SK-N-SH (cell line): ENCODE data around the gene PCDH1. TPM values are rescaled to one million over a fixed set of nuclear protein-coding genes. Genes with fewer than 3 reads are reported as not detected.

Experiments used
- CTCF ChIA-PET: fragments of 300-600, 350-600 bp; formaldehyde crosslinking; extraction: SDS; loops from one replicate; lab custom pipeline; 2021; lab: Yijun Ruan, JAX
- POLR2A ChIA-PET: fragments of 350-600 bp; sonication (Branson Sonifier 250); formaldehyde crosslinking; extraction: SDS; loops from one replicate; lab custom pipeline; 2020; ENCODE audit warnings: antibody characterized with exemption, inconsistent platforms; lab: Yijun Ruan, JAX
- DNase-seq: peaks from one replicate; pipeline ENCODE4 v3.0.0; 2012
- H2AFZ ChIP-seq: fragments of 200-600 bp; sonication (generic); 2 replicates; pipeline ENCODE4 v1.8.1; 2016; ENCODE audit warnings: antibody characterized with exemption, mild to moderate bottlenecking, low read depth
- H3F3A ChIP-seq: fragments of 200-600 bp; sonication (generic); replicated peaks from 2 replicates; pipeline ENCODE3; 2016; ENCODE audit warnings: antibody characterized with exemption, mild to moderate bottlenecking; ENCODE audit not compliant: insufficient read depth
- H3K27ac ChIP-seq, 2 experiments: fragments of 200-500 bp in 1 of 2; fragments of 200-600 bp in 1 of 2; sonication (Bioruptor generic) in 1 of 2; sonication (generic), shearing (Covaris generic) in 1 of 2; 2 replicates each; pipeline versions ENCODE4 v1.5.1 to v1.6.1; 2014 to 2016; ENCODE audit warnings: low read depth in 2 of 2, inconsistent platforms in 1 of 2, low read length in 1 of 2, mild to moderate bottlenecking in 1 of 2, mixed read lengths in 1 of 2
- H3K27me3 ChIP-seq: fragments of 200-600 bp; sonication (generic), shearing (Covaris generic); 2 replicates; pipeline ENCODE4 v1.6.1; 2016; ENCODE audit warnings: mixed run types; ENCODE audit not compliant: insufficient read depth
- H3K36me3 ChIP-seq, 2 experiments: fragments of 200-500 bp in 1 of 2; fragments of 200-600 bp in 1 of 2; sonication (Bioruptor generic) in 1 of 2; sonication (generic) in 1 of 2; replicated peaks in 1 of 2; 2 replicates each; pipeline versions ENCODE3 to v1.5.1; 2014 to 2016; ENCODE audit warnings: low read length in 1 of 2, mild to moderate bottlenecking in 1 of 2; ENCODE audit not compliant: insufficient read depth in 2 of 2, control insufficient read depth in 1 of 2
- H3K4me1 ChIP-seq, 2 experiments: fragments of 200-500 bp in 1 of 2; fragments of 200-600 bp in 1 of 2; sonication (Bioruptor generic) in 1 of 2; sonication (generic), shearing (Covaris generic) in 1 of 2; 2 replicates each; pipeline versions ENCODE4 v1.5.1 to v1.6.1; 2014 to 2016; ENCODE audit warnings: low read depth in 1 of 2, low read length in 1 of 2, mixed run types in 1 of 2; ENCODE audit not compliant: insufficient read depth in 2 of 2, control insufficient read depth in 1 of 2
- H3K4me2 ChIP-seq: fragments of 200-600 bp; sonication (generic), shearing (Covaris generic); 2 replicates; pipeline ENCODE4 v1.6.1; 2017; ENCODE audit warnings: mixed run types
- H3K4me3 ChIP-seq, 2 experiments: fragments of 200-500 bp in 1 of 2; fragments of 200-600 bp in 1 of 2; sonication (Bioruptor generic) in 1 of 2; sonication (generic), shearing (Covaris generic) in 1 of 2; 2 replicates each; pipeline versions ENCODE4 v1.5.1 to v1.8.1; 2014 to 2016; ENCODE audit warnings: low read depth in 2 of 2, inconsistent platforms in 1 of 2, low read length in 1 of 2, mild to moderate bottlenecking in 1 of 2, mixed read lengths in 1 of 2, moderate library complexity in 1 of 2
- H3K79me2 ChIP-seq: fragments of 200-600 bp; sonication (generic); 2 replicates; pipeline ENCODE4 v1.8.1; 2017; ENCODE audit warnings: mild to moderate bottlenecking; ENCODE audit not compliant: insufficient read depth
- H3K9ac ChIP-seq: fragments of 200-600 bp; sonication (generic); 2 replicates; pipeline ENCODE4 v1.6.1; 2017; ENCODE audit warnings: mixed run types
- H3K9me2 ChIP-seq: fragments of 200-600 bp; sonication (generic); 2 replicates; pipeline ENCODE4 v1.6.1; 2017; ENCODE audit warnings: mixed run types
- H3K9me3 ChIP-seq: fragments of 200-600 bp; sonication (generic); 2 replicates; pipeline ENCODE4 v1.6.1; 2017; ENCODE audit warnings: mixed run types, mild to moderate bottlenecking, moderate library complexity
- H4K20me1 ChIP-seq: fragments of 200-600 bp; sonication (generic); 2 replicates; pipeline ENCODE4 v1.6.1; 2017; ENCODE audit warnings: mild to moderate bottlenecking, mixed run types; ENCODE audit not compliant: insufficient read depth
- CHD2 ChIP-seq: fragments of 150-350 bp; IDR thresholded peaks from 2 replicates; pipeline ENCODE4 v1.6.1; 2018; ENCODE audit warnings: low read length; ENCODE audit not compliant: partially characterized antibody
- ELF1 ChIP-seq: IDR thresholded peaks from 2 replicates; pipeline ENCODE4 v1.4.0; 2012
- EP300 ChIP-seq, 2 experiments: IDR thresholded peaks; 2 replicates each; pipeline versions ENCODE4 v1.4.0 to v1.6.1; 2012; ENCODE audit warnings: borderline replicate concordance in 1 of 2, low read depth in 1 of 2, low read length in 1 of 2
- EZH2phosphoT487 ChIP-seq: fragments of 200-600 bp; sonication (generic); IDR thresholded peaks from 2 replicates; pipeline ENCODE4 v1.6.1; 2017; ENCODE audit warnings: low read depth, mixed run types, mild to moderate bottlenecking, antibody characterized with exemption, moderate library complexity, borderline replicate concordance
- FOXJ3 ChIP-seq: sonication (generic); formaldehyde crosslinking; IDR thresholded peaks from 2 replicates; pipeline ENCODE4 v1.5.1; 2020; ENCODE audit warnings: mild to moderate bottlenecking, missing genetic modification reagents
- FOXM1 ChIP-seq: IDR thresholded peaks from 2 replicates; pipeline ENCODE4 v1.4.0; 2012; ENCODE audit warnings: low read depth, mild to moderate bottlenecking
- GABPA ChIP-seq: IDR thresholded peaks from 2 replicates; pipeline ENCODE4 v1.4.0; 2012; ENCODE audit warnings: low read depth, mild to moderate bottlenecking
- JUND ChIP-seq: IDR thresholded peaks from 2 replicates; pipeline ENCODE4 v1.4.0; 2012
- MEF2A ChIP-seq: IDR thresholded peaks from 2 replicates; pipeline ENCODE4 v1.4.0; 2012; ENCODE audit warnings: low read depth, borderline replicate concordance
- MXI1 ChIP-seq: IDR thresholded peaks from 2 replicates; pipeline ENCODE4 v1.6.1; 2012; ENCODE audit warnings: mild to moderate bottlenecking, low read depth, low read length, improper control_type of control experiment
- NRF1 ChIP-seq: IDR thresholded peaks from 2 replicates; pipeline ENCODE4 v1.6.1; 2012; ENCODE audit warnings: low read depth, mild to moderate bottlenecking, low read length
- RAD21 ChIP-seq: IDR thresholded peaks from 2 replicates; pipeline ENCODE4 v1.6.1; 2012; ENCODE audit warnings: mild to moderate bottlenecking, low read length
- RCOR1 ChIP-seq: fragments of 150-350 bp; IDR thresholded peaks from 2 replicates; pipeline ENCODE4 v1.6.1; 2017; ENCODE audit warnings: antibody characterized with exemption, low read length
- RXRA ChIP-seq: IDR thresholded peaks from 2 replicates; pipeline ENCODE4 v1.4.0; 2012; ENCODE audit warnings: low read depth, mild to moderate bottlenecking, borderline replicate concordance
- SIN3A ChIP-seq: IDR thresholded peaks from 2 replicates; pipeline ENCODE4 v1.6.1; 2012; ENCODE audit warnings: low read depth, mild to moderate bottlenecking, low read length, moderate library complexity, borderline replicate concordance
- TAF1 ChIP-seq: IDR thresholded peaks from 2 replicates; pipeline ENCODE4 v1.6.1; 2012; ENCODE audit warnings: low read depth, mild to moderate bottlenecking, low read length, moderate library complexity, borderline replicate concordance
- TEAD4 ChIP-seq: IDR thresholded peaks from 2 replicates; pipeline ENCODE4 v1.4.0; 2012; ENCODE audit warnings: mild to moderate bottlenecking, borderline replicate concordance; ENCODE audit not compliant: insufficient read depth
- YY1 ChIP-seq: IDR thresholded peaks from 2 replicates; pipeline ENCODE4 v1.4.0; 2012; ENCODE audit warnings: low read depth, mild to moderate bottlenecking
- WGBS: methylation state at CpG from one replicate; pipeline ENCODE4 v1.1.6; 2017; ENCODE audit warnings: low lambda C conversion rate; 5-methylcytosine and 5-hydroxymethylcytosine counted together
- polyA plus RNA-seq, 3 experiments: library from polyadenylated mRNA; depleted of rRNA; stranded (reverse); fragments of >200 nt; gene quantifications; 2 replicates each; pipeline ENCODE4 v1.2.3, GENCODE V29; 2012
- TF ChIP-seq, protein P1 (sequence below): IDR thresholded peaks from 2 replicates; pipeline ENCODE4 v1.6.1; 2012; ENCODE audit warnings: mild to moderate bottlenecking, low read depth, low read length, moderate library complexity

PCDH1 gene
- polyA plus RNA-seq, 1 of the 3 experiments (the other 2 are of a cell fraction) = 0.08 TPM

- no peaks in the 10 kb centered on the region for H3K36me3 ChIP-seq
- ChIA-PET CTCF (interaction anchor here (1.0 to 3.3 kb wide), 6 partner anchors 10 to 91 kb away, joined by 3 to 19 read pairs (median 7); partner anchors contain the start of gene PCDH1), POLR2A (no interaction called here)
- H4K20me1 ChIP-seq = no peaks in the 10 kb centered on the region
- H3K4me3 ChIP-seq = no peak overlapping the region
- H3K9me3 ChIP-seq = no peaks in the 10 kb centered on the region
- no peaks in the 10 kb centered on the region for H3K9me2 ChIP-seq
- no peak overlapping the region for H2AFZ ChIP-seq
- H3K79me2 ChIP-seq = no peaks in the 10 kb centered on the region
- no peaks in the 10 kb centered on the region for H3F3A ChIP-seq
- no peak overlapping the region for H3K27ac ChIP-seq
- peaks cover 44% of the 10 kb centered on the region for H3K27me3 ChIP-seq
- no peak overlapping the region for H3K4me2 ChIP-seq
- DNase-seq = no peak
- peaks cover 0 to 9% of the 10 kb centered on the region in 2 experiments; a peak in 1 of 4 replicates for H3K4me1 ChIP-seq
- no peak overlapping the region for H3K9ac ChIP-seq
- TF ChIP-seq TEAD4 (no peak), MEF2A (no peak), EP300 (IDR thresholded peaks at IDR 0.05; ENCODE audit: borderline replicate concordance in 1 of 2, low read depth in 1 of 2, low read length in 1 of 2) (no peak), FOXJ3 (CRISPR knock-in tag) (no peak), YY1 (no peak), RAD21 (no peak), TAF1 (no peak), RCOR1 (no peak), SIN3A (no peak), ELF1 (no peak), GABPA (no peak), CHD2 (no peak), FOXM1 (no peak), MXI1 (no peak), RXRA (no peak), EZH2phosphoT487 (no peak), JUND (no peak), NRF1 (no peak)
- TF ChIP-seq, protein P1, sequence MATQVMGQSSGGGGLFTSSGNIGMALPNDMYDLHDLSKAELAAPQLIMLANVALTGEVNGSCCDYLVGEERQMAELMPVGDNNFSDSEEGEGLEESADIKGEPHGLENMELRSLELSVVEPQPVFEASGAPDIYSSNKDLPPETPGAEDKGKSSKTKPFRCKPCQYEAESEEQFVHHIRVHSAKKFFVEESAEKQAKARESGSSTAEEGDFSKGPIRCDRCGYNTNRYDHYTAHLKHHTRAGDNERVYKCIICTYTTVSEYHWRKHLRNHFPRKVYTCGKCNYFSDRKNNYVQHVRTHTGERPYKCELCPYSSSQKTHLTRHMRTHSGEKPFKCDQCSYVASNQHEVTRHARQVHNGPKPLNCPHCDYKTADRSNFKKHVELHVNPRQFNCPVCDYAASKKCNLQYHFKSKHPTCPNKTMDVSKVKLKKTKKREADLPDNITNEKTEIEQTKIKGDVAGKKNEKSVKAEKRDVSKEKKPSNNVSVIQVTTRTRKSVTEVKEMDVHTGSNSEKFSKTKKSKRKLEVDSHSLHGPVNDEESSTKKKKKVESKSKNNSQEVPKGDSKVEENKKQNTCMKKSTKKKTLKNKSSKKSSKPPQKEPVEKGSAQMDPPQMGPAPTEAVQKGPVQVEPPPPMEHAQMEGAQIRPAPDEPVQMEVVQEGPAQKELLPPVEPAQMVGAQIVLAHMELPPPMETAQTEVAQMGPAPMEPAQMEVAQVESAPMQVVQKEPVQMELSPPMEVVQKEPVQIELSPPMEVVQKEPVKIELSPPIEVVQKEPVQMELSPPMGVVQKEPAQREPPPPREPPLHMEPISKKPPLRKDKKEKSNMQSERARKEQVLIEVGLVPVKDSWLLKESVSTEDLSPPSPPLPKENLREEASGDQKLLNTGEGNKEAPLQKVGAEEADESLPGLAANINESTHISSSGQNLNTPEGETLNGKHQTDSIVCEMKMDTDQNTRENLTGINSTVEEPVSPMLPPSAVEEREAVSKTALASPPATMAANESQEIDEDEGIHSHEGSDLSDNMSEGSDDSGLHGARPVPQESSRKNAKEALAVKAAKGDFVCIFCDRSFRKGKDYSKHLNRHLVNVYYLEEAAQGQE = no peak
- WGBS = 63% methylated on average over 6 of the region's 9 CpGs
Measured at GRCh38 chr5:141869514-141869913, 8.7 kb downstream of the PCDH1 start.
